WTC11 (cell line): Measurements from ENCODE around the gene TCF7L1.

Experiments used
- ATF3 ChIP-seq: sonication (generic); formaldehyde crosslinking; conservative IDR thresholded peaks from 2 replicates; pipeline ENCODE4 v1.8.1; 2022; ENCODE audit warnings: mild to moderate bottlenecking, missing genetic modification reagents
- CREB1 ChIP-seq: sonication (generic); formaldehyde crosslinking; IDR thresholded peaks from 2 replicates; pipeline ENCODE4 v1.8.0; 2023; ENCODE audit warnings: mild to moderate bottlenecking, missing genetic modification reagents
- CTCF ChIP-seq: fragments of 200-600 bp; IDR thresholded peaks from 2 replicates; pipeline ENCODE4 v1.8.0; 2022; ENCODE audit warnings: antibody characterized with exemption
- E2F4 ChIP-seq: sonication (generic); formaldehyde crosslinking; IDR thresholded peaks from 2 replicates; pipeline ENCODE4 v1.8.1; 2022; ENCODE audit warnings: low read depth, mild to moderate bottlenecking, moderate library complexity, missing genetic modification reagents, borderline replicate concordance
- HMGXB4 ChIP-seq: sonication (generic); formaldehyde crosslinking; IDR thresholded peaks from 2 replicates; pipeline ENCODE4 v1.8.1; 2023; ENCODE audit warnings: mild to moderate bottlenecking, moderate library complexity, missing genetic modification reagents
- MXD4 ChIP-seq: fragments of 250-450 bp; sonication (Bioruptor Pico); IDR thresholded peaks from 2 replicates; pipeline ENCODE4 v1.8.0; 2021; ENCODE audit warnings: mild to moderate bottlenecking, moderate library complexity, borderline replicate concordance
- NFYB ChIP-seq: sonication (generic); formaldehyde crosslinking; conservative IDR thresholded peaks from 2 replicates; pipeline ENCODE4 v1.8.0; 2022; ENCODE audit warnings: low read depth, missing genetic modification reagents
- ZMAT4 ChIP-seq: fragments of 250-450 bp; sonication (Bioruptor Pico); IDR thresholded peaks from 2 replicates; pipeline ENCODE4 v1.9.0; 2021; ENCODE audit warnings: mild to moderate bottlenecking

- TF ChIP-seq E2F4 (CRISPR knock-in tag) (no peak), MXD4 (CRISPR knock-in tag) (no peak), CTCF (no peak), NFYB (CRISPR knock-in tag) (no peak), ATF3 (CRISPR knock-in tag) (no peak), ZMAT4 (CRISPR knock-in tag) (no peak), HMGXB4 (no peak), CREB1 (CRISPR knock-in tag) (no peak)
Measured at GRCh38 chr2:85181134-85181631, 48.0 kb downstream of the TCF7L1 start.
